Stimulated activated CD8-positive, alpha-beta memory T cell treated with anti-CD3 and anti-CD28 coated beads, Interleukin-12 subunit alpha, Interleukin-12 subunit beta, amount 100 ng/mL, for 4 hours (primary cell): ENCODE measurements around the gene FAM78B.

ENCODE experiments used
- DNase-seq: peaks from one replicate; pipeline ENCODE4 v3.0.0-alpha.2; 2020; ENCODE audit warnings: low read depth

FAM78B gene

GRCh38 chr1:166164995-166165660, 1.7 kb downstream of the FAM78B start:
- DNase-seq = no peak

DNA sequence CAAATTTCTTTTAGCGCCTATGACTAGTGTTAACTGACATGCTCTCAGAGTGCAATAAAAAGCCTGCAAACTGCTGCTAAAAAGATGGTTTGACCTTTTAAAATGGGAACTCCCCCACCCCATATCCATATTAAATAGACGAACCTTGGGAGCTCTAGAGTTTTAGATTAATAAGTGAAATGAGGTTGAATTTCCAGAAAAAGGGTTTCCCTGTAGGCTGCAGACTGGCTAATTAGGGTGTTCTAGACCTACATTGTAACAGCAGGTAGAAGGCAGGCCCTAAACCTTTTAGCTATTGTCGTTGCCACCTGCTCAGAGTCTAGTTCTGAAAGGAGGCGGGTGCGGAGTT, 2.2 kb downstream of the FAM78B start:
- DNase-seq = no peak

DNA sequence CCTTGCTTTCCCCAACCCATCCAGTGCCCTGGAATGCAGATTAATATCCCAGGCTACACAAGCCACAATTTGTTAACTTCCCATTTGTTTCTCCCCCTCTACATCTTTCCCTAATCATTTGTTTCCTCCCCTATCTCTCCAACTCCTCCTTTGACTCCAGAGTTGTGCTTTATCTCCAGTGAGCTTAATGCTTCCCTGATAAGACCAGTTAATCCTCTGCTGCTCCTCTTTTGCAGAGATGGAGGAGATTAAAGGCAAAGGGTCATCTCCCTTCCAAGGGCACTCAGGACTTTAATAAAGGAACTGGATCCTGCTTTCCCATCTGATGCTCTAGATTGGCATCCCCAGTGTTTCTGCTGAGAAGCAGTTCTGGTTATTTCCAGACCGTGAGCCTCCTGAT, 7.1 kb downstream of the FAM78B start:
- no peak for DNase-seq

- no peak for DNase-seq
Observed at GRCh38 chr1:166156674-166157073, 10.1 kb downstream of the FAM78B start.

- DNase-seq = no peak
Observed at GRCh38 chr1:166155108-166155507, 11.7 kb downstream of the FAM78B start.

DNA sequence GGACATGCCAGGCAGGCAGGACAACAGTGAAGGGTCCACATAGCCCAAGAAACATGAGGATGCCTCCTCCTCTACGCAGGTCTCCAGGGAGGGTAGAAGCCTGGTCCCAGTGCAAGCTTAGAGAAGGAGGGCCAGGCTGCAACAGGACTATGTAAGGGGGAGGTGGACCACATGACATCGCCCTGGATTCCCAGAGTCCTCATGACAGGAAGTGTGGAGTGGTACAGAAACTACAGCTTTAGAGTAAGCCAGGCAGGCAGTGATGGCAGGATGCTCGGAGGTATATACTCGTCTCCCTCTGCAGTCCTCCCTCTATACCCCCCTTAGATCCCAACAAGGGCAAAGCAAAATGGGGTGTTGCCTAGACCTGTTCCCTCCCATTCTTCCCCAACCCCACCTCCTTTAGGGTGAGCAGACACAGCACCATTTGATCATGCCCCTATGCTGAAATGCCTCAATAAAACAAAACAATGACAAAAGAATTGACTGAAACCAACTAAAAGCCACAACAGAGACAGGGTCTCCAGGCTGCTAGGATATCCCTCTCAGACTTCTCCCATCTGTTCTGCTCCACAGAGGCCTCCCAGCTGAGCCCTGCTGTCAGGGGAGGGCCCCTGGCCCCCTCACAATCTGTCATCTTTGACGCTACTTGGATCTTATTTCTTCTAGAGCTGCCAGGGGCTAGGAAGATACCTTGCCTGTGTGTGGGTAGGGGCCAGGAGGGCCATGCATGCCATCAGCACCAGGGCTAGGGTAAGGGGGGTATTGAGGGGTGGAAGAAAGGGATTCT, 13.1 kb downstream of the FAM78B start:
- DNase-seq = no peak

DNA sequence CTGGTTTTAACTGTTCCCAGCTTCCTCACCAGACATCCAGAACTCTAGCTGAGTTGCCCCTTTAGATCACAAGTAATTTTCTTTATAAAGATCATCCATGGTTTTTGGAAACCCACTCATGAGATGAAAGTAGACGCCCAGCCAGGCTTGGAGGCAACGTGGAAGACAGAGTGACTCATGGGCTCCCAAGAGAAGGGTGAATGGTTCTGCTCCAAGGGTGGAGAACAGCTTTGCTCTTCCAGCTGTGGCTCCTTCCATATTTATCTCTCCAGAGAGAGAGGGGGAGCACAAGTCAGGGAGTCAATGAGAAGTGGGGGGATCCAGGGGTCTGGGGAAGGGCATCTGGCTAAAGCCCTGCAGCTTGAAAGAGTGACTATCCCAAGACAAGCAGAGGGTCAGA, 13.8 kb downstream of the FAM78B start:
- no peak for DNase-seq

DNA sequence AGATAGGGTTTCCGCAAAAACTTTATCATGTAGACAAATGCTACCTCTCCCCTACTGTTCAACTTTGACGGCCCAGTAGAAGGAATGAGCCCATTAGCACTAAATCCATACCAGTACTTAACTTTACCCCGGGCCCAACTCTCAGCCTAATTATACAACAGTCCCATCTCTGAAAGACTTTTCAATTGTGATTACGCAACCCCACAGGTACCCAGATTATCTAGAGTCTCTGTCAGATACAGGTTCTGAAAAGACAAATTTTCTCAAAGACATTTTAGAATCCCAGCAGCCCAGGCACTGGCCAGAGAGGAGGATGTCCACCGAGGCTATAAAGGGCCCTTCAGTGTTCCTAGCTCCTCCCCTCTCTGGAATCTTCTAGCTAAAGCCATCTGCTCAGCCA, 15.0 kb downstream of the FAM78B start:
- DNase-seq = no peak

GRCh38 chr1:166145499-166145898, 21.3 kb downstream of the FAM78B start:
- no peak for DNase-seq

- no peak for DNase-seq
Observed at GRCh38 chr1:166141969-166142368, 24.8 kb downstream of the FAM78B start.

GRCh38 chr1:166140251-166140650, 26.6 kb downstream of the FAM78B start:
- DNase-seq = no peak

DNA sequence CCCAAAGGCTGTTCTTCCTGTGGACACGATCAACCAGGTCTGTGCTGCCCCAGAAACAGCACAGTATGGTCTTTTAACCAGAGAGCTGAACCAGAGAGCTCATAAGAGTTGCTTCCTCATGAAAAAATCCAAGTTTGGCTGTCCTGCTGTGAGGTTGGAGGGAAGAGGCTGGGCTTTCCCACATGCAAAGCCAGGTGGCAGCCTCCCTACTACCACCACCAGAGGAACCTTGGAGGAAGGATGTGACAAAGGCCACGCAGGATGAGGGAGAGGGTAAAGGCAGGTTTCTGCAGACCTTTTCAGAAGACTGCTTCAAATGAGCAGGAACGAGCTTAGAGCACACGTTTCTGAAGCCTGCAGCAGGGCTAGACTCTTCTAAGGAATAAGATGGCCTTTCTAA, 27.1 kb downstream of the FAM78B start:
- DNase-seq = no peak

DNA sequence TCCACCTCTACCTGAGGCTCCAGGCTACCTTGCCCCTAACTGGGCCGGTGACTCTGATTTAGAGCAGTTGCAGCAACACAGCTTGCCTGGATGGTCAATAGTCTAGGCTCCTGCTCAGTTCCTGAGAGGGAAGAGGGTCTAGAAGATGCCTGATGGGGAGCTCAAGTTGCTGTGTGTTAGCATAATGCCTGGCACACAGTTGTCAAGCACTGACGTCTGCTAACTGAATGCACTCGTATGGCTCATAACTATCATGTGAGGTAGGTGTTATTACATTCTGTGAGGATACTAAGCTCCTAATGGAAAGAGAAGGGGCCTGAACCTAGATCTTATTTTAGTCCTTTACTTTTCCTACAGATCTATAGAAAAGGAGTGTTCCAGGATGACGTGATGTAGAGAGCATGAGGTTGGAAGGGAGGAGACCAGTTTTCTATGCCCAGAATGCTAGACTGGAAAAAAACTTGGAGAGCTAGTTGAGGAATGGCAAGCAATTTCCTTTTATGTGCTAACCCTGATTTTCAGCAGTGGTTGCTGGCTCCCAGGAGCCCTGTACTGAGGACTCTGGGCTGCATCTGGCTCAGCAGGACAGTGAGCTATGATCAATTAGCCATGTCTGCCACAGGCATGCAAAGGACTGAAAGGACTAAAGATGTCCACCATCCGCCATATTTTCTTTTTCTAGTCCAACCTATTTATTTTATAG, 30.0 kb downstream of the FAM78B start:
- no peak for DNase-seq

GRCh38 chr1:166136222-166136621, 30.6 kb downstream of the FAM78B start:
- no peak for DNase-seq

GRCh38 chr1:166133857-166134256, 32.9 kb downstream of the FAM78B start:
- DNase-seq = no peak

GRCh38 chr1:166133276-166133841, 33.4 kb downstream of the FAM78B start:
- no peak for DNase-seq

DNA sequence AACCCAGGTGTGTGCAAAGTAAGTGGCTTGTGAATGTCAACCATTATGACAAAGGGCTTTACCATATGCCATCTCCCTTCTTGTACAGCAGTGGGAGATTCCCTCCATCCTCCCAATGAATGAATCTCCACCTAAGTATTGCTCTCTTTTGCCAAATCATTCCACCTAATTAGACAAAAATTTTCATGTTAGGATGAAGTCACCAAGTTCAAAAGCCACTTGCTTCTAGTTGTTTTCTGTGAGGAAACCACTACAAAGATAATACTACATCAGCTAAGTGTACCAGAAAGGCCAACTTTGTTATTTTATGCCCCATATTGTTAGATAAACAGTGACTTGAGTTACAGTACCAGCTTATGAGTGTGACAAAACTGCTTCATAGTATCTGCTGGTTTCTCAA, 34.3 kb downstream of the FAM78B start:
- DNase-seq = no peak

DNA sequence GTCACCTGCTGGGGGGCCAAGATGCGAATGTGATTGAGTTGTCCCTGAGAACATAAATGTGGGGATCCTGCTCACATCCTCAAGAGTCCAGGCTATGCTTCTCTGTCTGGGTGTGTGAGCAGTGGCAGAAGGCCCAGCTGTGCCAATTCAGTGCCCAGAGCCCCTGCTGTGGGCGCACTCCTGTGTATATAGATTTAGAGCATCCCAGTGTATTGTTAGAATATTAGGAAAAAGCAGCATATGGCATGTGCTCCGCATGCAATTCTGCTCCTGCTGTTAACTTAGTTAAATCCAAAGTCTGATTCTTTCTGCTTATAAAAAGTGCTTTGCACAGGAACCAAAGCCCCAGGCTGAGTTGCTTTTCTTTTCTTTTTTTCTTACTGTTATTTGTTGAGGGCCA, 37.8 kb downstream of the FAM78B start:
- DNase-seq = no peak

- DNase-seq = no peak
Observed at GRCh38 chr1:166128195-166128594, 38.6 kb downstream of the FAM78B start.

GRCh38 chr1:166127003-166127402, 39.8 kb downstream of the FAM78B start:
- no peak for DNase-seq

DNA sequence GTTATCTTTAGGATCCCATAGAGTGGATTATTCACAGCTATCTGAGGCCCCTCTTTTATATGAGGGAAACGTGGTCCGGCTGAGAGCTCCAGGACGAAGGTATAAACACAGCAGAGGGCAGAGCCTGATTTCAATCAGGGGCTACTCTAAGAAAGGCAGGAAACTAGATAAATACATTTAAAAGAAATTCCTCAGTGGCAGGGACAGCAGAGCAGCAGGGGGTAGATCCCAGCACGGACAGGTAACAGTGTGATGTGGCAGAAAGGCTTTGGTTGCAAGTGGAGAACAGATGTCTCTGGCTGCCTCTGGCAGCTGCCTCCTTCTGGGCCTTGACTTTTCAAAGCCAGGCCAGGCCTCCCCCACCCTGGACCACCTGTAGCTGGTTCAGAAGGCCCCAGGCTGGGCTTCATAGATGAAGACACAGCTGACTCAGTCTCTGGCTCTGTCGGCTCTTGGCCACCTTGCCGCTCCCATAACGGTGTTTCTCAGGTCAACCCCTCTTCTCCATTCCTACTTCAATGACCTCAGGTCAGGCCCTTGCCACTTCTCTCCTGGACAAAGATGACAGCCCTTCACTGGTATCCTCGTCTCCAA, 43.8 kb downstream of the FAM78B start:
- DNase-seq = no peak

DNA sequence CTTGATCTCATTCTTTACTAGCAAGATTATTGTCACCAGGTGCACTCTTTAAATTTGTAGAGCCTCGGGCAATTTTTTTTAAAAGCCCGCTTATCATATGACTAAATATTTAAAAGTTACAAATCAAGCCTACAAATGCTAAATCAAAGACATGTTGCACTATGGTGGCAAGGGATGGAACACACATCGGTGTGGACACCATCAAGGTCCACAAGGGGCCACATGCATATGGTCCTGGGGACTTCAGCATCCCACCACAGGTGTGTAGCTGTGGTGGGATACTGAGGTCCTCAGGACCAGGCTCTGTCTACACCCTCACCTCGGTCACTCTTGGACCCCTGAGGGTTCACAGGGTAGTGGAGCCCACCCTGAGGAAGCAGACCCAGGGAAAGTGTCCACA, 45.8 kb downstream of the FAM78B start:
- DNase-seq = no peak

- DNase-seq = no peak
Observed at GRCh38 chr1:166120281-166120680, 46.5 kb downstream of the FAM78B start.
